Neural progenitor cell (in vitro differentiated cells): ENCODE measurements around the gene SRSF12. TPM values are rescaled to one million over a fixed set of nuclear protein-coding genes. Genes with fewer than 3 reads are reported as not detected.

Source experiments
- DNase-seq: peaks from one replicate; pipeline ENCODE4 v3.0.0-alpha.2; 2016; ENCODE audit warnings: low spot score
- H2AFZ ChIP-seq: fragments of 200-600 bp; sonication (generic); replicated peaks from 2 replicates; pipeline ENCODE4 v1.6.1; 2016; ENCODE audit warnings: antibody characterized with exemption
- H3F3A ChIP-seq: fragments of 200-600 bp; sonication (generic); 2 replicates; pipeline ENCODE4 v1.6.1; 2016; ENCODE audit warnings: antibody characterized with exemption, low read depth
- H3K27ac ChIP-seq: fragments of 200-600 bp; sonication (generic); 2 replicates; pipeline ENCODE4 v1.5.1; 2016; ENCODE audit warnings: mild to moderate bottlenecking
- H3K27me3 ChIP-seq: fragments of 200-600 bp; sonication (generic); 2 replicates; pipeline ENCODE4 v1.6.1; 2016; ENCODE audit warnings: mild to moderate bottlenecking, moderate library complexity
- H3K36me3 ChIP-seq: fragments of 200-600 bp; sonication (generic); 2 replicates; pipeline ENCODE4 v1.5.1; 2016
- H3K4me1 ChIP-seq: fragments of 200-600 bp; sonication (generic); 2 replicates; pipeline ENCODE4 v1.6.1; 2016; ENCODE audit warnings: mixed run types
- H3K4me2 ChIP-seq: fragments of 200-600 bp; sonication (generic); 2 replicates; pipeline ENCODE4 v1.6.1; 2016
- H3K4me3 ChIP-seq: fragments of 200-600 bp; sonication (generic); 2 replicates; pipeline ENCODE4 v1.5.1; 2016
- H3K79me2 ChIP-seq: fragments of 200-600 bp; sonication (generic); 2 replicates; pipeline ENCODE4 v1.6.1; 2016; ENCODE audit warnings: low read depth
- H3K9ac ChIP-seq: fragments of 200-600 bp; sonication (generic); 2 replicates; pipeline ENCODE4 v1.6.1; 2016
- H3K9me3 ChIP-seq: fragments of 200-600 bp; sonication (generic); 2 replicates; pipeline ENCODE4 v1.5.1; 2016; ENCODE audit warnings: low read depth
- H4K20me1 ChIP-seq: fragments of 200-600 bp; sonication (generic); 2 replicates; pipeline ENCODE4 v1.6.1; 2016; ENCODE audit warnings: low read depth
- H3K27ac Mint-ChIP-seq: 3 replicates; pipeline ENCODE4 v1.8.0; 2021; ENCODE audit warnings: mixed read lengths
- H3K27me3 Mint-ChIP-seq: 2 replicates; pipeline ENCODE4 v1.8.0; 2022; ENCODE audit warnings: low read depth, mild to moderate bottlenecking, inconsistent platforms, moderate library complexity, mixed read lengths; ENCODE audit not compliant: insufficient read depth
- H3K36me3 Mint-ChIP-seq: 3 replicates; pipeline ENCODE4 v1.8.0; 2021; ENCODE audit warnings: mixed read lengths
- H3K4me1 Mint-ChIP-seq: 3 replicates; pipeline ENCODE4 v1.8.0; 2021; ENCODE audit warnings: mixed read lengths
- H3K4me3 Mint-ChIP-seq: 3 replicates; pipeline ENCODE4 v1.8.0; 2021; ENCODE audit warnings: mild to moderate bottlenecking, moderate library complexity, mixed read lengths
- H3K9me3 Mint-ChIP-seq: 3 replicates; pipeline ENCODE4 v1.8.0; 2020; ENCODE audit warnings: mixed read lengths
- CTCF ChIP-seq: fragments of 200-600 bp; sonication (generic); IDR thresholded peaks from 2 replicates; pipeline ENCODE4 v1.5.1; 2017; ENCODE audit warnings: antibody characterized with exemption, mild to moderate bottlenecking
- EZH2 ChIP-seq: fragments of 200-600 bp; sonication (generic); IDR thresholded peaks from 2 replicates; pipeline ENCODE4 v1.6.1; 2017; ENCODE audit warnings: antibody characterized with exemption, mild to moderate bottlenecking, moderate library complexity
- EZH2phosphoT487 ChIP-seq: fragments of 200-600 bp; sonication (generic); IDR thresholded peaks from 2 replicates; pipeline ENCODE4 v1.6.1; 2017; ENCODE audit warnings: antibody characterized with exemption
- total RNA-seq: library from RNA; depleted of rRNA; stranded (reverse); fragments of >200 nt; gene quantifications from 2 replicates; pipeline ENCODE4 v1.2.3, GENCODE V29; 2015; ENCODE audit warnings: low replicate concordance

SRSF12 gene
- total RNA-seq, 1 donor from 2014 or later = 23.2 TPM

- Mint-ChIP-seq H3K27me3 (no peaks in the 10 kb centered on the region), H3K4me3 (peak overlapping the region; percentile 87), H3K9me3 (no peaks in the 10 kb centered on the region), H3K4me1 (peaks cover 15% of the 10 kb centered on the region), H3K36me3 (peaks cover 4% of the 10 kb centered on the region), H3K27ac (peak overlapping the region; percentile 12)
- Histone ChIP-seq H2AFZ (peak overlapping the region; percentile 93), H3K27me3 (peaks cover 37% of the 10 kb centered on the region), H3K27ac (no peak overlapping the region), H4K20me1 (peaks cover 3% of the 10 kb centered on the region), H3K9ac (no peak overlapping the region), H3K4me2 (peak overlapping the region; percentile 84), H3K36me3 (no peaks in the 10 kb centered on the region), H3K4me3 (peak overlapping the region; percentile 54), H3F3A (no peaks in the 10 kb centered on the region), H3K79me2 (peaks cover 5% of the 10 kb centered on the region), H3K4me1 (peaks cover 15% of the 10 kb centered on the region), H3K9me3 (no peaks in the 10 kb centered on the region)
- peak; percentile 54 for DNase-seq
- TF ChIP-seq CTCF (no peak), EZH2 (peak; percentile 38), EZH2phosphoT487 (peak; percentile 47)
Measured at GRCh38 chr6:89146718-89147700, 29.1 kb upstream of the SRSF12 start.

DNA sequence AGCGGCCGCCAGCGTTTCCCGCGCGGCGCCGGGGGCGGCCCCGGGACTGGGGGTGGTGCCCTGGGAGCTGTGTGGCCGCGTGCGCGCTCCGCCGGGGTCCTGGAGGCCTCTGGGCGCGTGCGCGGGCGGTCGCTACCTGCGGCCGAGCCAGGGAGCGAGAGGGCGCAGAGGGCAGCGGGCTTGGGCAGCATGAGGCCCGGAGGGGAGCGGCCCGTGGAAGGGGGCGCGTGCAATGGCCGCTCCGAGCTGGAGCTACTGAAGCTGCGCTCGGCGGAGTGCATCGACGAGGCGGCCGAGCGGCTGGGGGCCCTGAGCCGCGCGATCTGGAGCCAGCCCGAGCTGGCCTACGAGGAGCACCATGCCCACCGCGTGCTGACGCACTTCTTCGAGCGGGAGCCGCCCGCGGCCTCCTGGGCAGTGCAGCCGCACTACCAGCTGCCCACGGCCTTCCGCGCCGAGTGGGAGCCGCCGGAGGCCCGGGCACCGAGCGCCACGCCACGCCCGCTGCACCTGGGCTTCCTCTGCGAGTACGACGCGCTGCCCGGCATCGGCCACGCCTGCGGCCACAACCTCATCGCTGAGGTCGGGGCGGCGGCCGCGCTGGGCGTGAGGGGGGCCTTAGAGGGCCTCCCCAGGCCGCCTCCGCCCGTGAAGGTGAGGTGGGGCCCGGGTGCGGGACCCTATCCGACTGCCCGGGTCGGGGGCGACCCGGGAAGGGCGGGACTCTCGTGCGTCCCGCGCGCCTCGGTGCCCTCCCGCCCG is 28.3 kb upstream of the SRSF12 start, which contains the start of gene PM20D2:
Gene PM20D2, plus strand, starts transcription at position 100 of the 762 bp plus-strand sequence. Its CDS starts 90 bp downstream, at position 190.
- H3K9ac ChIP-seq = no peak within 1 kb of the TSS
- peak within 1 kb of the TSS; percentile 93 for H2AFZ ChIP-seq
- DNase-seq = peak; percentile 79
- H3K4me1 ChIP-seq = peaks cover 15% of the 10 kb centered on the region
- H3K4me2 ChIP-seq = peak within 1 kb of the TSS; percentile 84
- Mint-ChIP-seq H3K36me3 (peaks cover 4% of the 10 kb centered on the region), H3K27me3 (no peaks in the 10 kb centered on the region), H3K9me3 (no peaks in the 10 kb centered on the region), H3K4me3 (peak within 1 kb of the TSS; percentile 87), H3K4me1 (peaks cover 15% of the 10 kb centered on the region), H3K27ac (peak within 1 kb of the TSS; percentile 12)
- peaks cover 3% of the 10 kb centered on the region for H4K20me1 ChIP-seq
- H3F3A ChIP-seq = no peaks in the 10 kb centered on the region
- peaks cover 37% of the 10 kb centered on the region for H3K27me3 ChIP-seq
- peak within 1 kb of the TSS; percentile 54 for H3K4me3 ChIP-seq
- TF ChIP-seq CTCF = no peak
- TF ChIP-seq EZH2 = peak; percentile 64
- peak; percentile 21 for TF ChIP-seq EZH2phosphoT487
- peaks cover 5% of the 10 kb centered on the region for H3K79me2 ChIP-seq
- no peaks in the 10 kb centered on the region for H3K36me3 ChIP-seq
- no peaks in the 10 kb centered on the region for H3K9me3 ChIP-seq
- H3K27ac ChIP-seq = no peak within 1 kb of the TSS

DNA sequence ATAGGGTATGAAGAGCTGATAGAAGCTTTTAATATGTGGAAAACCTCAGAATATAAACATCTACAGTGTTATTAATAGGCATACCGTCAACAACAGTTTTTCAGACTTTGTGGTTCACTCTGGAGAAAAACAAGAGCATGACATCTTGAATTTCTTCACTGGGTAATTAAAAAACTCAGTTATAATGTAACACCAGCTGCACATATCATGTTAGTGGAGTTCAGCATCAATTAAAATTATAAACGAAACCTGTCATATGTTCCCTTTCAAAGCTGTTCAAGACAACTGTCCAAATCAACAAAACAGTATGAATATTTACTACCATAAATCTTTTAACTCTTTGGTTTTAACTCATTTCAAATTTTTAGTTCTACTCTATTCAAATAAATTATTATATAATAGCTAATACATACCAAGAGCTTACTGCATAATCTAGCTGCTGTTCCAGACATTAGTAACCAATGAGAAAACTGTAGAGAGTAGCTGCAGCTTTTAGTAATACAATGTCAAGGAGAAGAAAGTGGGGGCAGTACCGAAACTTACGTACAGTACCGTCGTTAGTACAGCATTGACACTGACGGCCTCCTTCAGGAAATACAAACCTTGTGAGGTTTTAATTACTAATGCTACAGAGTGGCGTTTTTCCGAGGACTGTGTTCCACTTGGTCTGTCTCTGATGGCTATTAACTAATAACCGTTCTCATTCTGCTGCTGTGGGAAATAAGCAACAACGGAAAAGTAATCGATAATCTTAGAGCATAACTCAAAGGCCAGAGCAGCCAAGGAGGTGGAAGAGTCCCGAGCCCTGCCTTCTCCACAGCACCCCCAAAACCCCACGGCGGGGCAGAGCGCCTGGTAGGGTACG is 27.5 kb upstream of the SRSF12 start:
- Histone ChIP-seq H2AFZ (peak overlapping the region; percentile 93), H3K9ac (no peak overlapping the region), H3K9me3 (no peaks in the 10 kb centered on the region), H4K20me1 (peaks cover 3% of the 10 kb centered on the region), H3K27me3 (peaks cover 37% of the 10 kb centered on the region), H3K4me3 (peak overlapping the region; percentile 54), H3K4me2 (peak overlapping the region; percentile 84), H3K4me1 (peaks cover 15% of the 10 kb centered on the region), H3F3A (no peaks in the 10 kb centered on the region), H3K36me3 (no peaks in the 10 kb centered on the region), H3K79me2 (peaks cover 5% of the 10 kb centered on the region), H3K27ac (no peak overlapping the region)
- H3K9me3 Mint-ChIP-seq = no peaks in the 10 kb centered on the region
- H3K27ac Mint-ChIP-seq = no peak overlapping the region
- peaks cover 15% of the 10 kb centered on the region for H3K4me1 Mint-ChIP-seq
- DNase-seq = peak; percentile 2
- H3K4me3 Mint-ChIP-seq = peak overlapping the region; percentile 85
- TF ChIP-seq CTCF (no peak), EZH2phosphoT487 (no peak), EZH2 (no peak)
- peaks cover 4% of the 10 kb centered on the region for H3K36me3 Mint-ChIP-seq
- H3K27me3 Mint-ChIP-seq = no peaks in the 10 kb centered on the region
